Measurements from ENCODE around the gene CDC25C.
"Not testable (repeated sequence)": the region's sequence is repeated elsewhere in the genome, so short reads cannot be mapped to it uniquely, and the experiment has no call there.

The CDC25C gene

GRCh38 chr5:138275379-138275782, 56.2 kb downstream of the CDC25C start:
- DNase-seq, result no peak

GRCh38 chr5:138274189-138274853, 57.3 kb downstream of the CDC25C start, which contains the start of gene GFRA3:
Gene GFRA3 (minus strand): TSS chr5:138274621. CDS start chr5:138274424, 197 bp downstream.
- DNase-seq, result no peak

- no peak for DNase-seq
These were observed 57.8 kb downstream of the CDC25C start for GRCh38 chr5:138273834-138274188.

GRCh38 chr5:138272681-138273080, 58.9 kb downstream of the CDC25C start:
- no peak for DNase-seq

GRCh38 chr5:138271281-138271680, 60.3 kb downstream of the CDC25C start:
- DNase-seq, result no peak

GRCh38 chr5:138264183-138264582, 67.4 kb downstream of the CDC25C start:
- DNase-seq, result no peak

- DNase-seq, result no peak
These were observed 68.0 kb downstream of the CDC25C start for GRCh38 chr5:138263581-138263980.

GRCh38 chr5:138258704-138259292, 72.8 kb downstream of the CDC25C start:
- no peak for DNase-seq

- no peak for DNase-seq
These were observed 74.0 kb downstream of the CDC25C start for GRCh38 chr5:138257583-138257982.

GRCh38 chr5:138252944-138253343, 78.7 kb downstream of the CDC25C start:
- no peak for DNase-seq

GRCh38 chr5:138247800-138248199, 83.8 kb downstream of the CDC25C start:
- DNase-seq, result not testable (repeated sequence)

- no peak for DNase-seq
These were observed 84.8 kb downstream of the CDC25C start for GRCh38 chr5:138246822-138247221.

GRCh38 chr5:138246334-138246733, 85.3 kb downstream of the CDC25C start:
- no peak for DNase-seq

GRCh38 chr5:138245717-138246116, 85.9 kb downstream of the CDC25C start:
- DNase-seq, result no peak

GRCh38 chr5:138243794-138244193, 87.8 kb downstream of the CDC25C start:
- DNase-seq, result no peak

GRCh38 chr5:138241688-138242571, 89.7 kb downstream of the CDC25C start:
- no peak for DNase-seq

- no peak for DNase-seq
These were observed 90.8 kb downstream of the CDC25C start for GRCh38 chr5:138240650-138241385.

- no peak for DNase-seq
These were observed 93.6 kb downstream of the CDC25C start for GRCh38 chr5:138238034-138238433.
